ENCODE measurements around the gene PMCH.

PMCH gene

Small RNA genes lying within 50 kb of the gene (small RNA-seq; reads per million reads assigned to genes)
- 0 reads per million in 2 experiments for gene RN7SL793P

Data from SK-N-DZ (cell line).